Measurements from ENCODE around the gene PSAP.
A peak's percentile ranks its signal among the peaks of the same experiment; 100 is the strongest.
"Not testable (repeated sequence)": the region's sequence is repeated elsewhere in the genome, so short reads cannot be mapped to it uniquely, and the experiment has no call there.

The PSAP gene

DNA sequence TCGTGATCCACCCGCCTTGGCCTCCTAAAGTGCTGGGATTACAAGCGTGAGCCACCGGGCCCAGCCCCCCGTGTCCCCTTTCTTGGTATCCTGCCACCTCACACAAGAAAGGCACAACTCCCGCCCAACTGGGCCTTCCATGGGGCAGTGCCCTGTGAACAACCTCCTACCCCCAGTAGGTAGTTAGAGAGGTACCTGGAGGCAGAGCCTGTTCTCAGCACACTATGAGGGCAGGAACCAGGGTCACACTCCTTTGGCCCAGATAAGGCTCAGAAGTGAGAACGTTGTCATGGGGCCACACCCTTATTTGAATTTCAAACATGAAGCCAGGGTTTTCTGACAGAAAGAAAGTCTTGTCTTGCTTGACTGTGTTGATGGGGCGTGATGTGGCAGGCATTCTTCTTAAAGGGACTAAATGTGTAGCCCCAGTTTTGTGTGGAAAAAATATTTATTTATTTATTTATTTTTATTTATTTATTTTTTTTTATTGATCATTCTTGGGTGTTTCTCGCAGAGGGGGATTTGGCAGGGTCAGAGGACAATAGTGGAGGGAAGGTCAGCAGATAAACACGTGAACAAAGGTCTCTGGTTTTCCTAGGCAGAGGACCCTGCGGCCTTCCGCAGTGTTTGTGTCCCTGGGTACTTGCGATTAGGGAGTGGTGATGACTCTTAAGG, 23.8 kb upstream of the PSAP start:
- DNase-seq (ENCODE audit: low read depth in 3 of 3) = not testable (repeated sequence)

GRCh38 chr10:71873582-71874211, 22.6 kb upstream of the PSAP start:
- no peak for DNase-seq (ENCODE audit: low read depth in 3 of 3)

- not testable (repeated sequence) for DNase-seq (ENCODE audit: low read depth in 3 of 3)
Observed at GRCh38 chr10:71869601-71870000, 18.6 kb upstream of the PSAP start.

DNA sequence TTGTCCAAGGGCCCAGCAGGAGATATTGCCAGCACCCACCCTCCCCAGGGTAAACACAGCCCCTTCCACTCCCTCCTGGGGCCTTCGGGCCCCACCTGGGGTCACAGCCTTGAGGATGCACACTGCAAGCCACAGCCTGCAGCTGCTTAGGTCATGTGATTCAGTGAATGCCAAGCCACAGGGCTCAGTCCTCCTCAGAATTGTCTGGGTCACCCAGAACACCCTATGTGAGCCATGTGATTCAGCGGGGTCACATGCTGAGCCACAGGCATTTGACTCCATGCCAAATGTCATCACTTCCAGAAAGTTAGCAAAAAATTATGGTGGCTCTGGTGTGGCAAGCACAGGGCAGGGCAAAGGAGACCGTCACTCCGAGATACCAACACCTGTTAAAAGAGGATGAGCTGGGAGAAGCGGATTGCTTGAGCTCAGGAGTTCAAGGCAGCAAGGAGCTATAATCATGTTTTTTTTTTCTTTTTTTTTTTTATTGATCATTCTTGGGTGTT, 17.2 kb upstream of the PSAP start:
- no peak for DNase-seq (ENCODE audit: low read depth in 3 of 3)

DNA sequence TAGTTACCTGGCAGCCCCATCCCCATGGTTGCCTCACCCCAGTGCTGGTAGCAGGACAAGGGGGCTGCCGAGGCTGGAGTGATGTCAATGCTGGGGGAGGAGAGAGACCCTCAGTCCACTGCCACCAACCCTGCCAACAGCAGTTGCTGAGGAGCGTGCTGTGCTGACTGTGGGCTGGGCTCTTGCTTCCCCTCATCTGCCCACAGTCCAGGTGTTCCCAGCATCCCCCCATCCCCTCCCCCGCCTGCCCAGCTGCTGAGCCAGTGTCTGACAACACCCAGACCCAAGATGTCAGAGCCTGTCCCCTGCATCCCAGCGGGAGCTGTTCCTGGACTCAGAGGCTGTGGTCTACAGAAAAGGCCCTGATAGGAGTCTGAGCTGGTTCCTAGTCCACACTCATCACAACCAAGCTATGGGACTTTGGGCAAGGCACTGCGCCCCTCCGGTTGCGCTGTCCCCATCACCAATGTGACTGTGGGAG, 14.6 kb upstream of the PSAP start:
- DNase-seq (ENCODE audit: low read depth in 3 of 3) = no peak

GRCh38 chr10:71864911-71865361, 13.9 kb upstream of the PSAP start:
- DNase-seq (ENCODE audit: low read depth in 3 of 3) = no peak

DNA sequence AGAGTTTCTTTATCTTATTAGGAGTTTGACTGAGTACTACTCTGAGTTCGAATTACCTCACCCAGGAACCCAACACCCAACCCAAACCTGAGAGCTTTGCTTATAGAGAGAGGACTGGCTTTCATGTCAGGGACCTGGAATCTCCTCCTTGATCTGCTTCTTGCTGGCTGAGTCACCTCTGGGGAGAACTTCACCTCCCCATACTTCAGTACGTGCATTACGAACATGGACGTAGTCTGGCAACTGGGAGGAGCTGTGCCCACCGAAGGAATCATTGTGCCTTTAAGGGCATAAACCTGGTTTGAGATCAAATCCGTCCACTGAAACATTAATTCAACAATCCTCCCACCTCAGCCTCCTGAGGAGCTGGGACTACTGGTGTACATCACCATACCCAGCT, 12.2 kb upstream of the PSAP start:
- no peak for DNase-seq (ENCODE audit: low read depth in 3 of 3)

DNA sequence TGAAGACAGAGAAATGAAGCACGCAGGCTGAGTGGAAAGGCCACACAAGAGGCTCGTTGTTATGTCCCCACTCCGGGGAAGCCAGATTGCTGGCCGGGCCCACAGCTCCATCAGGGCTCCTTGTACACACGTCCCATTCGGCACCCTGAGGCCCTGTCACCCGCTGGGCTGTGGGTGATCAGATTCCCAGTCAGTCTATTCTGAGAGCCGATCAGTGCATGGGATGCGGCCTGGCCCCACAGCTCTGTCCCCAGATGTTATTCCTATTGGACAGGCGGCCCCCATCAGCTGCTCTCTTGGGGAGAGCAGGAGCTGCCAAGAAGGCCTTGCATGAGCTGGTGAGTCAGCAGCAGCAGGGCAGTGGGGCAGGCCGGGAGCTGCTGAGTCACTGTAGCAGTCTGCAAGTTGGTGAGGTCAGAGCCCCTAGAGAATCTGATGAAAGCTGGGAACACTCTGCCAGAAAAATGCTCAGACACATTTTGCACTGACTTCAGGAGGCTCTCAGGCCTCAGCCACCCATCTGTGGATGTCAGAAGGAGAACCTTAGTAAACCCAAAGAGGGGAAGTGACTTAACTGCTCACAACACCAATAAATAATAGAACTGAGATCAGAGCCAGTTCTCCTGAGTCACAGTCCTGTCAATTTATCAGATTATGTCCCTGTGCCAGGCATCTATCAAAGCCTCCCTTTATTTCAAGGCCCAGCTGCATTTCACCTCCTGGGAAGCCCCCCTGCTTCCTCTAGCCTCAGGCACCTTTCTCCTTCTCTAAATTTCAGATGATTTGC, 9.4 kb upstream of the PSAP start:
- peak in 1 of 3 experiments; percentile 44 for DNase-seq (ENCODE audit: low read depth in 3 of 3)

DNA sequence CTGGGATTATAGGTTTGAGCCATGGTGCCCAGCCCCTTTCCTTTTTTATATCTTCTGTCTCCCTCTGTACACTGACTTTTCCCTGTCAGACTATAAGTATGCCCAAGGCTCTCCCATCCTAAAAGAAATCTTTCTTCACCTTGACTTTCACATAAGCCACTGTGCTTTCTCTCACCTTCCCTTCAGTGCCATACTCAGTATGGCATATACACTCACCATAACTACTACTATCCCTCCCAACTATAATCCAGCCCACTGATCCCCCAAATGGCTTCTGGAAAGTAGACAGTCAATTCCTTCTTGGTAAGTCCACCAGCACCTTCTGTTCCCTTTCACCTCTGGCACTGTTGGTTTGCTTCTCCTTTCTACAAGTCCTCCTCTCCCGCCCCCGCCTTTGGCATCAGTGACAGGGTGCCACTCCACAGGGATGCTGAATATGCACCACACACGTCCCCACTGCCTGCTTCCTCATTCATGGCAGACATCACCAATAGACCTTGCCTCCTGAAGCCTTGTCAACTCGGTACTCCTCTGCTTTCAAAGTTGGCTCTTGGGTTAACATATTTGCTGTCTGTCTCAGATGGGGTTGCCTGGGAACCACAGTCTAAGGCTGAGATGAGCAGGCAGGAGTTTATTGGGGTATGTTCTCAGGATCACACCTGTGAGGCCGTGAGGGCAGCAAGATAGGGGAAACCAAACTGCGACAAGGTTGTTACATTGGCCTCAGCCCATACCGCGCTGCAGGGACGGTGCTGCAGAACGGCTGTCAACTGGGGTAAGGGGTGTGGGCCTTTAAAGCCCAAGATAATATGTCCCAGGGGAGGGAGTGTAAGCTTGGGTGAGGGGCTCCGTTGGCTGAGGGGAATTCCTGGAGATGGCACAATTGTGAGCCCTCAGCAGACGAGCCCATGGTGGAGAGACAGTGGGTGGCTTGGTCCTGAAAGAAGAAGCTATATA, 7.2 kb upstream of the PSAP start:
- DNase-seq (ENCODE audit: low read depth in 3 of 3) = no peak

DNA sequence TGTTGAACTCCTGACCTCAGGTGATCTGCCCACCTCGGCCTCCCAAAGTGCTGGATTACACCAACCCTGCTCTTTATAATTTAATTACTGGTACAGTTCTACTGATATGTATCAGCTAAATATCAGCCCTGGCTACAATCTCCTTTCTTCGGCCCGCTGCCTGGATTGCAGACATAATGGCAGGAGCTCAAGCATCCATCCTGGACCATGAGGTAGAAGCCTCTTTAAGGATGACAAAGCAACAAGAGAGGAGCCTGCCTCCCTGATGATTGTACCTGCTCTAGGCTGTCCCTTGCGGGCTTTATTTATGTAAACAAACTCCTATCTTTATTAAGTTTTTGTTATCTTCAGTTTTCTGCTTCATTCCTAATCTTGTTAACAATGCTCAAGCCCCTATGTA, 5.6 kb upstream of the PSAP start:
- DNase-seq (ENCODE audit: low read depth in 3 of 3) = no peak

- no peak for DNase-seq (ENCODE audit: low read depth in 3 of 3)
Observed at GRCh38 chr10:71854031-71854430, 3.0 kb upstream of the PSAP start.

DNA sequence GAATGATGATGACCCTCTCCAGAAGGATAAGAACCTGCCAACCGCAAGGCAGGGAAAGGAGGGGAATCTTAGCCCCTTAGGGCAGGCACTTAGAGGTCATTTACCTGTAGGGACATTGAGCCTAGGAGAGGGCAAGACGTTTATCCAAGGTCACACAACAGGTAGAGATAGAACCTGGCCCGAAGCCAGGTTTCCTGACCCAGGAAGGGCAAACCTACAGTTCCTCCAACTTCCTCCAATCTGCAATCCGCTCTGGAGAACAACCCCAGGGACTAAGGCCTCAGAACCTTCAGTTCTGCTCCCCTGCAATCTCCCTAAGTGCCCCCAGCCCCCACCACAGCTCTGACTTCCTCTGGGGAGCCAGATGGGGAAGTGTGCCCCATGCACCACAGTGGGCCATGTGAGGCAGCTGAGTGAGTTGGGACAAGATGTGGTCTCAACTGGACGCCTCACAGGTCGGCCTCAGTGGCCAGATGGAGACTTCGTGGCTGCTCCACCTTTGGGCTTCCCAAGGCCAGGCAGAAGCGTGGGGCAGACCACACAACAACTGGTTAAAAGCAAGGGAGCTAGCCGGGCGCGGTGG, 1.4 kb upstream of the PSAP start:
- DNase-seq (ENCODE audit: low read depth in 3 of 3) = no peak

DNA sequence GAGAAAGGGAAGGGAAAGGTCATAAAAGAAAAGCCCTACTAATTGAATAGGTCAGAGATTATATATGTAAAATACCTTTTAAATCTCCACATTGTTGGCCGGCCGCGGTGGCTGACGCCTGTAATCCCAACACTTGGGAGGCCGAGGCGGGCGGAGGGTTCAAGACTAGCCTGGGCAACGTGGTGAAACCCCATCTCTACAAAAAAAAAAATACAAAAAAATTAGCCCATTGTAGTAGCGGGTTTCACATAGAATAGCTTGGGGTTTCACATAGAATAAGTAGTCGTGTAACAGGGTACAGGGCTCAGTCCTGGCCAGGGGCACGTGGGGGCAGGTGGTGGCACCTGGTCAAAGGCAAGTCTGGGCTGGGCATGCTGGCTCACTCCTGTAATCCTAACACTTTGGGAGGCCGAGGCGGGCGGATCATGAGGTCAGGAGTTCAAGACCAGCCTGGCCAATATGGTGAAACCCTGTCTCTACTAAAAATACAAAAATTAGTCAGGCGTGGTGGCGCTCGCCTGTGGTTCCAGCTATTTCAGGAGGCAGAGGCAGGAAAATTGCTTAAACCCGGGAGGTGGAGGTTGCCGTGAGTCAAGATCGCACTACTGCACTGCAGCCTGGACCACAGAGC, 529 bp upstream of the PSAP start:
- DNase-seq (ENCODE audit: low read depth in 3 of 3) = not testable (repeated sequence)

GRCh38 chr10:71850021-71850742, 869 bp downstream of the PSAP start:
- no peak for DNase-seq (ENCODE audit: low read depth in 3 of 3)

DNA sequence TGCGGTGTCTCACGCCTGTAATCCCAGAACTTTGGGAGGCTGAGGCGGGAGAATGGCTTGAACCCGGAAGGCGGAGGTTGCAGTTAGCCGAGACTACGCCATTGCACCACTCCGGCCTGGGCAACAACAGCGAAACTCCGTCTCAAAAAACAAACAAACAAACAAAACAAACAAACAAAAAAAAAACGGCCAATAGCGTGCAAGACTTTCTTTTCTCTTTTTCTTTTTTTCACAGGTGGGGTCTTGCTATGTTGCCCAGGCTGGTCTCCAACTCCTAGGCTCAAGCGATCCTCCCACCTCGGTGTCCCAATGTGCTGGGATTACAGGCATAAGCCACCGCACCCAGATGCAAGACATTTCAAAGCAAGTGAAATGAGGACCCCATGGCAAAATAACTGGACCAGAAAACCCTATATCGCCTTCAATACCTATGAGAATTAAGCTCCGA, 1.6 kb downstream of the PSAP start:
- no peak for DNase-seq (ENCODE audit: low read depth in 3 of 3)

GRCh38 chr10:71848325-71849275, 2.5 kb downstream of the PSAP start:
- no peak for DNase-seq (ENCODE audit: low read depth in 3 of 3)

DNA sequence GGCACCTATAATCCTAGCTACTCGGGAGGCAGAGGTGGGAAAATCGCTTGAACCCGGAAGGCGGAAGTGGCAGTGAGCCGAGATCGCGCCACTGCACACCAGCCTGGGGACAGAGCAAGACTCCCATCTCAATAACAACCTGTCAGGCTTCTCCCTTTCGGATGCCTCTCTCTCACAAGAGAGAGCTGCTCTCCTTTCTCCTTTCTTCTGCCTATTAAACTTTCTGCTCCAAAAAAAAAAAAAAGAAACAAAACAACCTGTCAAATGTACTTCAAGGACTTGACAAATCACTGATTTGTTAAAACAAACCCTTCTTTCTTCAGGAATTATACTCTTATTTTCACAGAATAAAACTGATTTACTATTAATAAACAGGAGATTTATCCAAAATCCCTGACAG, 3.6 kb downstream of the PSAP start:
- DNase-seq (ENCODE audit: low read depth in 3 of 3) = no peak

DNA sequence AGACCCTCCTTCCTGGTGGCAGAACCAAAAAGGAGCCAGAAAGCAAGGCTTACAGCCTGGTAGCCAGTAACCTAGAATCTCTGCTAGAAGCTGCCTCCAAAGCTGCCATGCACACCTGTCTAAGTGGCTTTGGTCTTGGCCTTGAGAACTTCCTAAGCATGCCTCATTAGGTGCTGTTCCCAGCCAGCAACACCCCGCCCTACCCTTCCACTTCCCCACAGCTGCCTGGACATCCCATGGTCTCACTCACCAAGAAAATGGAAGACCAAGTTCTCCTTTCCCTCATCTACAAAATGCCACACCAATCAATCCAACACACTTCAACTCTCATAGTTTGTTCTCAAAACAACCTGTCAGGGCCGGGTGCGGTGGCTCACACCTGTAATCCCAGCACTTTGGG, 4.2 kb downstream of the PSAP start:
- no peak for DNase-seq (ENCODE audit: low read depth in 3 of 3)

All from stimulated activated CD4-positive, alpha-beta T cell treated with anti-CD3 and anti-CD28 coated beads, TNF-alpha, amount 100 ng/mL, for 24 hours (primary cell).